Panc1 (cell line): ENCODE results near the gene HS3ST6. TPM values are rescaled to one million over a fixed set of nuclear protein-coding genes. Genes with fewer than 3 reads are reported as not detected.

Source experiments
- ATAC-seq: fragments of 200-7000 bp; cut with Tn5 transposase; 2 replicates; pipeline ENCODE4 v1.9.1; 2020; ENCODE audit warnings: mild to moderate bottlenecking, moderate library complexity
- BruUV-seq: library from RNA; stranded (reverse); fragments of 400-500 nt; replicated peaks from 2 replicates; lab custom pipeline; 2021; lab: Mats Ljungman, UMichigan
- CTCF ChIA-PET: fragments of 300-600 bp; sonication (Branson Sonifier 250); formaldehyde crosslinking; loops from one replicate; lab custom pipeline; 2022; ENCODE audit warnings: antibody characterized with exemption; lab: Charles Lee
- POLR2A ChIA-PET: fragments of 300-600 bp; sonication (Branson Sonifier 250); formaldehyde crosslinking; loops from one replicate; lab custom pipeline; 2022; ENCODE audit warnings: antibody characterized with exemption; lab: Charles Lee
- DNase-seq: peaks from one replicate; pipeline ENCODE4 v3.0.0-alpha.2; 2010; ENCODE audit warnings: low read depth, low spot score
- H3K27ac ChIP-seq: 2 replicates; pipeline ENCODE4 v1.5.1; 2011; ENCODE audit warnings: mild to moderate bottlenecking, low read length, inconsistent platforms
- H3K27me3 ChIP-seq: fragments of 200-500 bp; sonication (Bioruptor generic); 2 replicates; pipeline ENCODE4 v1.6.0; 2014; ENCODE audit warnings: low read length, inconsistent platforms; ENCODE audit not compliant: control insufficient read depth, insufficient read depth
- H3K36me3 ChIP-seq: fragments of 200-500 bp; sonication (Bioruptor generic); 2 replicates; pipeline ENCODE4 v1.5.1; 2014; ENCODE audit warnings: inconsistent platforms, mild to moderate bottlenecking, low read length, moderate library complexity; ENCODE audit not compliant: control insufficient read depth, insufficient read depth
- H3K4me1 ChIP-seq: 2 replicates; pipeline ENCODE4 v1.5.1; 2011; ENCODE audit warnings: inconsistent platforms, mild to moderate bottlenecking, low read length, moderate library complexity; ENCODE audit not compliant: control insufficient read depth, insufficient read depth
- H3K4me3 ChIP-seq, 2 experiments: 2 replicates each; pipeline ENCODE4 v1.5.1; 2011 to 2012; ENCODE audit warnings: low read depth in 2 of 2, low read length in 2 of 2, mild to moderate bottlenecking in 2 of 2, inconsistent platforms in 1 of 2, moderate library complexity in 1 of 2
- H3K9me3 ChIP-seq: fragments of 200-500 bp; sonication (Bioruptor generic); 2 replicates; pipeline ENCODE4 v1.5.1; 2014; ENCODE audit warnings: low read depth, mild to moderate bottlenecking, inconsistent platforms, low read length, moderate library complexity; ENCODE audit not compliant: control insufficient read depth, insufficient read depth
- REST ChIP-seq, 2 experiments: IDR thresholded peaks; 2 replicates each; pipeline ENCODE4 v1.6.1; 2011 to 2012; ENCODE audit warnings: low read depth in 2 of 2, control low read depth in 1 of 2, low read length in 1 of 2, mild to moderate bottlenecking in 1 of 2, moderate library complexity in 1 of 2; ENCODE audit not compliant: insufficient read depth in 1 of 2
- SIN3A ChIP-seq: IDR thresholded peaks from 2 replicates; pipeline ENCODE4 v1.6.1; 2012; ENCODE audit warnings: low read depth, mild to moderate bottlenecking, low read length, moderate library complexity, borderline replicate concordance; ENCODE audit not compliant: insufficient read depth
- in situ Hi-C: cut with HindIII; loops from 2 replicates; pipeline ENCODE4 v1.10.0; 2016; ENCODE audit warnings: low sequenced_read_pairs, low pct_unique_long_range_greater_than_20kb
- intact Hi-C: fragments of 100-400 bp; cut with micrococcal nuclease; formaldehyde crosslinking; loops from one replicate; pipeline ENCODE4 v1.10.0; 2022; ENCODE audit not compliant: unreplicated experiment
- total RNA-seq: library from RNA; stranded (reverse); gene quantifications from one replicate; pipeline ENCODE4 v1.2.1, GENCODE V29; 2021; ENCODE audit not compliant: unreplicated experiment
- TF ChIP-seq, protein P1 (sequence below): fragments of 450-650 bp; IDR thresholded peaks from 2 replicates; pipeline ENCODE4 v1.5.1; 2017; ENCODE audit warnings: mild to moderate bottlenecking

Gene HS3ST6
- total RNA-seq, 1 experiment from 2014 or later: 3.3 TPM

DNA sequence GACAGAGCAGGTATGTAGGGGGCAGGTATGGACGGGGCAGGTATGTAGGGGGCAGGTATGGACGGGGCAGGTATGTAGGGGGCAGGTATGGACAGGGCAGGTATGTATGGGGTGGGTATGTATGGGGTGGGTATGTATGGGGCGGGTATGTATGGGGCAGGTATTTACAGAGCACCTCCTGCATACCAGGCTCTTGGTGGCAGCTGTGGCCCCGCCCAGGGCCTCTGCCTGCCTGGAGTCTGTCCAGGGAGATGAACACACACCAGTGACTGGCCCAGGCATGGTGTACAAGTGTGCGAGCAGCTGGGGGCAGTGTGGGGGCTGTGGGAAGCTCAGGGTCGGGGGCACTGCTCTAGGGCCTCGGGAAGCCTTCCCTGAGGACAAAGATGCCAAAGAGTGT lies 31.8 kb upstream of the HS3ST6 start:
- H3K4me3 ChIP-seq: no peak overlapping the region
- intact Hi-C loops: no loop called here
- in situ Hi-C loops: no loop called here
- ATAC-seq (peak; percentile 58), DNase-seq (no peak)
- no peaks in the 10 kb centered on the region for H3K9me3 ChIP-seq
- no TSS peak for BruUV-seq
- no peaks in the 10 kb centered on the region for H3K36me3 ChIP-seq
- no peak overlapping the region for H3K27ac ChIP-seq
- no peak for TF ChIP-seq SIN3A
- no peak for TF ChIP-seq REST (IDR thresholded peaks at IDR 0.05; ENCODE audit: insufficient read depth in 1 of 2, low read depth in 2 of 2, low read length in 1 of 2)
- ChIA-PET POLR2A (no interaction called here), CTCF (no interaction called here)
- H3K27me3 ChIP-seq: no peaks in the 10 kb centered on the region
- no peaks in the 10 kb centered on the region for H3K4me1 ChIP-seq

GRCh38 chr16:1949507-1949906 lies 31.3 kb upstream of the HS3ST6 start:
- intact Hi-C loops: no loop called here
- Histone ChIP-seq H3K27me3 (no peaks in the 10 kb centered on the region), H3K9me3 (no peaks in the 10 kb centered on the region), H3K4me1 (no peaks in the 10 kb centered on the region), H3K4me3 (no peak overlapping the region), H3K36me3 (no peaks in the 10 kb centered on the region), H3K27ac (no peak overlapping the region)
- CTCF ChIA-PET: no interaction called here
- TF ChIP-seq SIN3A (no peak), REST (IDR thresholded peaks at IDR 0.05; ENCODE audit: insufficient read depth in 1 of 2, low read depth in 2 of 2, low read length in 1 of 2) (no peak)
- TF ChIP-seq, protein P1, sequence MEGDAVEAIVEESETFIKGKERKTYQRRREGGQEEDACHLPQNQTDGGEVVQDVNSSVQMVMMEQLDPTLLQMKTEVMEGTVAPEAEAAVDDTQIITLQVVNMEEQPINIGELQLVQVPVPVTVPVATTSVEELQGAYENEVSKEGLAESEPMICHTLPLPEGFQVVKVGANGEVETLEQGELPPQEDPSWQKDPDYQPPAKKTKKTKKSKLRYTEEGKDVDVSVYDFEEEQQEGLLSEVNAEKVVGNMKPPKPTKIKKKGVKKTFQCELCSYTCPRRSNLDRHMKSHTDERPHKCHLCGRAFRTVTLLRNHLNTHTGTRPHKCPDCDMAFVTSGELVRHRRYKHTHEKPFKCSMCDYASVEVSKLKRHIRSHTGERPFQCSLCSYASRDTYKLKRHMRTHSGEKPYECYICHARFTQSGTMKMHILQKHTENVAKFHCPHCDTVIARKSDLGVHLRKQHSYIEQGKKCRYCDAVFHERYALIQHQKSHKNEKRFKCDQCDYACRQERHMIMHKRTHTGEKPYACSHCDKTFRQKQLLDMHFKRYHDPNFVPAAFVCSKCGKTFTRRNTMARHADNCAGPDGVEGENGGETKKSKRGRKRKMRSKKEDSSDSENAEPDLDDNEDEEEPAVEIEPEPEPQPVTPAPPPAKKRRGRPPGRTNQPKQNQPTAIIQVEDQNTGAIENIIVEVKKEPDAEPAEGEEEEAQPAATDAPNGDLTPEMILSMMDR: no peak
- POLR2A ChIA-PET: no interaction called here
- in situ Hi-C loops: no loop called here
- DNase-seq: no peak
- ATAC-seq: no peak
- no TSS peak for BruUV-seq
